ENCODE measurements around the gene HECTD3. TPM values are rescaled to one million over a fixed set of nuclear protein-coding genes. Genes with fewer than 3 reads are reported as not detected.

HECTD3 gene
- total and polyA plus RNA-seq, 9 of the 15 experiments (the other 6 are each of a cell fraction or from before 2014, with no cell fraction given): 6.3 to 50.8 (median 18.9) TPM

DNA sequence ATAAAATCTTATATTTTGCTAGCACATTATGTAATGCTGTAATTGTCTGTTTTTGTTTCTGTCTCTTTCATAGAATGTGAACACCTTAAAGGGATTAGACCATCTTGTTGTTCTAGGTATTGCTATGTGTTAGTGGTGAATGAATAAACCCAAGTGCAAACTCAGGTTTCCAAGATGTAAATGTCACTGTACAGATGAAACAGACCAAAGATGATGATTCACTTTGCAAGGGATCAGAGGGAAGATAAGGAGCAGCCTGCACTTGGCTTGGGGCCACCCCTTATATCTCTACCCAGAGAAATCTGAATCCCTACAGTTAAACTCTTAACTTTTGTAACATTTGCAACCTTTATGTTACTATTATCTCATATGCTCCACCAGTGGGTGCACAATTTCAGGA, 26.3 kb upstream of the HECTD3 start (continued):
- TF ChIP-seq ELF4 (CRISPR knock-in tag; IDR thresholded peaks at IDR 0.05) (no peak), MBD2 (IDR thresholded peaks at IDR 0.05; ENCODE audit: borderline replicate concordance, low read depth) (no peak), ZNF696 (CRISPR knock-in tag; conservative IDR thresholded peaks at IDR 0.05) (no peak), POLR2B (IDR thresholded peaks at IDR 0.05; ENCODE audit: low read depth, partially characterized antibody) (no peak), NCOR1 (IDR thresholded peaks at IDR 0.05) (peak; percentile 81), MTA3 (IDR thresholded peaks at IDR 0.05; ENCODE audit: borderline replicate concordance) (0 out of 2 replicates have a peak, but pooled peaks have one; percentile 65), CBFA2T3 (IDR thresholded peaks at IDR 0.05) (peak; percentile 87), ZNF551 (CRISPR knock-in tag; IDR thresholded peaks at IDR 0.05) (no peak), COPS2 (conservative IDR thresholded peaks at IDR 0.05) (no peak), SOX6 (IDR thresholded peaks at IDR 0.05) (peak; percentile 94), ZBTB8A (IDR thresholded peaks at IDR 0.05; ENCODE audit: partially characterized antibody) (no peak), GABPB1 (CRISPR knock-in tag; IDR thresholded peaks at IDR 0.05) (no peak), CBFA2T2 (conservative IDR thresholded peaks at IDR 0.05) (peak; percentile 81), HIVEP1 (CRISPR knock-in tag; IDR thresholded peaks at IDR 0.05) (no peak), ZC3H4 (CRISPR knock-in tag; IDR thresholded peaks at IDR 0.05; ENCODE audit: borderline replicate concordance) (no peak), BDP1 (IDR thresholded peaks at IDR 0.05; ENCODE audit: insufficient read depth, insufficient read length) (no peak)
- TF ChIP-seq, protein P1, sequence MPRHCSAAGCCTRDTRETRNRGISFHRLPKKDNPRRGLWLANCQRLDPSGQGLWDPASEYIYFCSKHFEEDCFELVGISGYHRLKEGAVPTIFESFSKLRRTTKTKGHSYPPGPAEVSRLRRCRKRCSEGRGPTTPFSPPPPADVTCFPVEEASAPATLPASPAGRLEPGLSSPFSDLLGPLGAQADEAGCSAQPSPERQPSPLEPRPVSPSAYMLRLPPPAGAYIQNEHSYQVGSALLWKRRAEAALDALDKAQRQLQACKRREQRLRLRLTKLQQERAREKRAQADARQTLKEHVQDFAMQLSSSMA (CRISPR knock-in tag; IDR thresholded peaks at IDR 0.05): no peak
- TF ChIP-seq, protein P2, sequence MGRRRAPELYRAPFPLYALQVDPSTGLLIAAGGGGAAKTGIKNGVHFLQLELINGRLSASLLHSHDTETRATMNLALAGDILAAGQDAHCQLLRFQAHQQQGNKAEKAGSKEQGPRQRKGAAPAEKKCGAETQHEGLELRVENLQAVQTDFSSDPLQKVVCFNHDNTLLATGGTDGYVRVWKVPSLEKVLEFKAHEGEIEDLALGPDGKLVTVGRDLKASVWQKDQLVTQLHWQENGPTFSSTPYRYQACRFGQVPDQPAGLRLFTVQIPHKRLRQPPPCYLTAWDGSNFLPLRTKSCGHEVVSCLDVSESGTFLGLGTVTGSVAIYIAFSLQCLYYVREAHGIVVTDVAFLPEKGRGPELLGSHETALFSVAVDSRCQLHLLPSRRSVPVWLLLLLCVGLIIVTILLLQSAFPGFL (CRISPR knock-in tag; IDR thresholded peaks at IDR 0.05): no peak
- TF ChIP-seq, protein P3, sequence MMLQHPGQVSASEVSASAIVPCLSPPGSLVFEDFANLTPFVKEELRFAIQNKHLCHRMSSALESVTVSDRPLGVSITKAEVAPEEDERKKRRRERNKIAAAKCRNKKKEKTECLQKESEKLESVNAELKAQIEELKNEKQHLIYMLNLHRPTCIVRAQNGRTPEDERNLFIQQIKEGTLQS (IDR thresholded peaks at IDR 0.05): peak; percentile 84
- TF ChIP-seq, protein P3 (CRISPR knock-in tag; conservative IDR thresholded peaks at IDR 0.05): peak; percentile 57; the same call in 1 of the 2 replicates
- TF ChIP-seq, protein P4, sequence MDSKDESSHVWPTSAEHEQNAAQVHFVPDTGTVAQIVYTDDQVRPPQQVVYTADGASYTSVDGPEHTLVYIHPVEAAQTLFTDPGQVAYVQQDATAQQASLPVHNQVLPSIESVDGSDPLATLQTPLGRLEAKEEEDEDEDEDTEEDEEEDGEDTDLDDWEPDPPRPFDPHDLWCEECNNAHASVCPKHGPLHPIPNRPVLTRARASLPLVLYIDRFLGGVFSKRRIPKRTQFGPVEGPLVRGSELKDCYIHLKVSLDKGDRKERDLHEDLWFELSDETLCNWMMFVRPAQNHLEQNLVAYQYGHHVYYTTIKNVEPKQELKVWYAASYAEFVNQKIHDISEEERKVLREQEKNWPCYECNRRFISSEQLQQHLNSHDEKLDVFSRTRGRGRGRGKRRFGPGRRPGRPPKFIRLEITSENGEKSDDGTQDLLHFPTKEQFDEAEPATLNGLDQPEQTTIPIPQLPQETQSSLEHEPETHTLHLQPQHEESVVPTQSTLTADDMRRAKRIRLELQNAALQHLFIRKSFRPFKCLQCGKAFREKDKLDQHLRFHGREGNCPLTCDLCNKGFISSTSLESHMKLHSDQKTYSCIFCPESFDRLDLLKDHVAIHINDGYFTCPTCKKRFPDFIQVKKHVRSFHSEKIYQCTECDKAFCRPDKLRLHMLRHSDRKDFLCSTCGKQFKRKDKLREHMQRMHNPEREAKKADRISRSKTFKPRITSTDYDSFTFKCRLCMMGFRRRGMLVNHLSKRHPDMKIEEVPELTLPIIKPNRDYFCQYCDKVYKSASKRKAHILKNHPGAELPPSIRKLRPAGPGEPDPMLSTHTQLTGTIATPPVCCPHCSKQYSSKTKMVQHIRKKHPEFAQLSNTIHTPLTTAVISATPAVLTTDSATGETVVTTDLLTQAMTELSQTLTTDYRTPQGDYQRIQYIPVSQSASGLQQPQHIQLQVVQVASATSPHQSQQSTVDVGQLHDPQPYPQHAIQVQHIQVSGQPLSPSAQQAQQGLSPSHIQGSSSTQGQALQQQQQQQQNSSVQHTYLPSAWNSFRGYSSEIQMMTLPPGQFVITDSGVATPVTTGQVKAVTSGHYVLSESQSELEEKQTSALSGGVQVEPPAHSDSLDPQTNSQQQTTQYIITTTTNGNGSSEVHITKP (IDR thresholded peaks at IDR 0.05; ENCODE audit: partially characterized antibody): no peak
- TF ChIP-seq, protein P5, sequence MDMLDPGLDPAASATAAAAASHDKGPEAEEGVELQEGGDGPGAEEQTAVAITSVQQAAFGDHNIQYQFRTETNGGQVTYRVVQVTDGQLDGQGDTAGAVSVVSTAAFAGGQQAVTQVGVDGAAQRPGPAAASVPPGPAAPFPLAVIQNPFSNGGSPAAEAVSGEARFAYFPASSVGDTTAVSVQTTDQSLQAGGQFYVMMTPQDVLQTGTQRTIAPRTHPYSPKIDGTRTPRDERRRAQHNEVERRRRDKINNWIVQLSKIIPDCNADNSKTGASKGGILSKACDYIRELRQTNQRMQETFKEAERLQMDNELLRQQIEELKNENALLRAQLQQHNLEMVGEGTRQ (CRISPR knock-in tag; IDR thresholded peaks at IDR 0.05): no peak
- TF ChIP-seq, protein P6, sequence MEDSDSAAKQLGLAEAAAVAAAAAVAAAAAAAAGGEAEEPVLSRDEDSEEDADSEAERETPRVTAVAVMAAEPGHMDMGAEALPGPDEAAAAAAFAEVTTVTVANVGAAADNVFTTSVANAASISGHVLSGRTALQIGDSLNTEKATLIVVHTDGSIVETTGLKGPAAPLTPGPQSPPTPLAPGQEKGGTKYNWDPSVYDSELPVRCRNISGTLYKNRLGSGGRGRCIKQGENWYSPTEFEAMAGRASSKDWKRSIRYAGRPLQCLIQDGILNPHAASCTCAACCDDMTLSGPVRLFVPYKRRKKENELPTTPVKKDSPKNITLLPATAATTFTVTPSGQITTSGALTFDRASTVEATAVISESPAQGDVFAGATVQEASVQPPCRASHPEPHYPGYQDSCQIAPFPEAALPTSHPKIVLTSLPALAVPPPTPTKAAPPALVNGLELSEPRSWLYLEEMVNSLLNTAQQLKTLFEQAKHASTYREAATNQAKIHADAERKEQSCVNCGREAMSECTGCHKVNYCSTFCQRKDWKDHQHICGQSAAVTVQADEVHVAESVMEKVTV (CRISPR knock-in tag; IDR thresholded peaks at IDR 0.05): no peak
